ENCODE measurements around the gene KLF15.

Gene KLF15

DNA sequence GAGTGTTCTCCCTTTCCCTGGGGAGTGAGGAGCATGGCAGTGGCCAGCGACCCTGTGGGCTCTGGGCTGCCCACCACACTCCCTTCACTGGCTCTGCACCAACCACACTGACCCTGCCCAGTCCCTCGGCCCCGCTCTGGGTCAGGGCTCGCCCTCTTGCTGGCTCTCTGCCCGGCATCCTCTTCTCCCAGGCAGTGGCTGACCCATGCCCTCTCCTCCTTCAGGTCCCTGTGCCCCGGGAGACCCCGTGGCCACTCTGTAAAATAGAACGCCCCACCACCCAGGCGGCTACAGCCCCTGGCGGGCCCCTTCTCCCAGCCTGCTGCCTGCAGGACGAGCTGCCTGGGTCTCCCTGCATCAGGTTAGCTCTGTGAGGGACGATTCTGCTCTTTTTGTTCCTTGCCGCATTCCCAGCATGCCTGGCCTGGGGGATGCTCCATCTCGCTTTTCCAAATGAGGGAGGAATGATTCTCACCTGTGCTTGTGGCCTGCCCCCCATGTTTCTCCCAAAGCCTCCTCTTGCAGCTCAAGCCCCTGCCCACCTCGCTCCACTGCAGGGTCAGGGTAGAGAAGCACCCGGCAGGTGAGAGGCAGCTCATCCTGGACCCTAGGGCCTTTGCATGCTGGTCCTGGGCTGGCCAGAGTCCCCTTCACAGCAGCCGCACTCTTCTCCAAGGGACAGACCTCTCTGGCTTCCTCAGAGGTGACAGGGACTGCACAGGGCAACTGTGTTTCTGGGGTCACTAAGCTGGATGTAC, 23.0 kb upstream of the KLF15 start:
- Histone ChIP-seq H3K27me3 (ENCODE audit: control insufficient read depth, insufficient read depth, low read length) (no peaks in the 10 kb centered on the region), H3K4me1 (ENCODE audit: control insufficient read depth, insufficient read depth, low read length) (no peaks in the 10 kb centered on the region), H3K9me3 (ENCODE audit: control insufficient read depth, insufficient read depth, low read length) (no peaks in the 10 kb centered on the region), H3K36me3 (ENCODE audit: control insufficient read depth, insufficient read depth, low read length) (no peaks in the 10 kb centered on the region), H3K9ac (ENCODE audit: low read depth, low read length) (no peak overlapping the region), H3K4me3 (ENCODE audit: low read depth, low read length) (no peak overlapping the region)

DNA sequence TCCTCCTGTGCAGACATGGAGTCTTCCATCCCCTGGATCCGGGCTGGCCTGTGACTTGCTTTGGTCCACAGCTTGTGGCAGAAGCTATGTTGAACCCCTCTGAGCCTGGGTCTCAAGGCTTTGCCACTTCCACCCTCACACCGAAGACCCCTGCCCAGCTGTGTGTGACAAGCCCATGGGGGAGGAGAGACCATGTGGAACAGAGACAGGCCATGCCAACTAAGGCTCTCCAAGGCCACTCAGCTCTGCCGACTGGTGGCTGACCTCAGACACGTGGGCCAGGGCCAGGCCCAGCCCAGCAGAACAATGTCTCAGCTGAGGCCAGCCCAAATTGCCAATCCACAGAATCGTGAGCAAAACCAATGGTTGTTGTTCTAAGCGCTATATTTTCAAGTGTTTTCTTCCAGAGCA, 21.1 kb upstream of the KLF15 start:
- no peaks in the 10 kb centered on the region for H3K9me3 ChIP-seq (ENCODE audit: control insufficient read depth, insufficient read depth, low read length)
- no peaks in the 10 kb centered on the region for H3K36me3 ChIP-seq (ENCODE audit: control insufficient read depth, insufficient read depth, low read length)
- no peaks in the 10 kb centered on the region for H3K4me1 ChIP-seq (ENCODE audit: control insufficient read depth, insufficient read depth, low read length)
- H3K4me3 ChIP-seq (ENCODE audit: low read depth, low read length), result no peak overlapping the region
- H3K27me3 ChIP-seq (ENCODE audit: control insufficient read depth, insufficient read depth, low read length), result no peaks in the 10 kb centered on the region
- no peak overlapping the region for H3K9ac ChIP-seq (ENCODE audit: low read depth, low read length)

DNA sequence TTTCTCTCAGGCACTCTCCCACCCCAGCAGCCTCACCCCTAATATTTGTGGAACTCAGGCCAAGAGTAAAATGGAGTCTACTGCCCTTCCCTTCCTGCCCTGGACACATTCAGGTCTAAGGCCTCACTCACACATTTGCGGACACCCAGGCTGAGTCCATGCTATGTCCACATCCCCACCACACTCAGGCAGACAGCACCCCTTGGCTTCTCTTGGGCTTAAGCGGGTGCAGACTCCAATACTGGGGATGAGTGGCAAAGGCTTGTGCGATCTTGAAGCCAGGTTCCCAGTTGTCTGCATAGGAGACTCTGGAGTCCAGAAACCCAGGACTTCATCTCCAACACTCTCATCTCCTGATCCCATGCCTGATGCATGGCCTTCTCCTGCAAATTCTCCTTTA, 20.0 kb upstream of the KLF15 start:
- no peak overlapping the region for H3K9ac ChIP-seq (ENCODE audit: low read depth, low read length)
- no peak overlapping the region for H3K4me3 ChIP-seq (ENCODE audit: low read depth, low read length)
- H3K36me3 ChIP-seq (ENCODE audit: control insufficient read depth, insufficient read depth, low read length), result no peaks in the 10 kb centered on the region
- no peaks in the 10 kb centered on the region for H3K4me1 ChIP-seq (ENCODE audit: control insufficient read depth, insufficient read depth, low read length)
- H3K27me3 ChIP-seq (ENCODE audit: control insufficient read depth, insufficient read depth, low read length), result no peaks in the 10 kb centered on the region
- no peaks in the 10 kb centered on the region for H3K9me3 ChIP-seq (ENCODE audit: control insufficient read depth, insufficient read depth, low read length)

DNA sequence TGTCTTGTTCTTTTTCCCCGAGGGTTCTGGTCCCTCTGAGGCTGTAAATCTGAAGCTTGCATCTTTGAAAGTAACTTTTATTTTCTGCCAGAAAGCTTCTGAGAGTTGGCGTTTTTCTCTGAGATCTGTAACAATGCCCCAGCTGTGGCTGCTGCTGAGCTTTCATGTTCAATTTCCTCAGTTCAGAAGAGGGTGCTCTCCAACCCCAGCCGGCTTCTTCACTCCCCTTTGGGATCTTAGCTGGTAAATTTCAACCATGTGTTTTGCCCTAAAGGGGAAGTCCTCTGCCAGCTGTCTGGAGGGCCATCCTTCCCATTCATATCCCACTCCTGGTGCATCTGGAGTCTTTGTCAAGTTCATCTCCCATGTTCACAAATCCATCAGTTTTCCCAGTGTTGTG, 19.2 kb upstream of the KLF15 start:
- no peak overlapping the region for H3K4me3 ChIP-seq (ENCODE audit: low read depth, low read length)
- H3K27me3 ChIP-seq (ENCODE audit: control insufficient read depth, insufficient read depth, low read length), result no peaks in the 10 kb centered on the region
- no peaks in the 10 kb centered on the region for H3K36me3 ChIP-seq (ENCODE audit: control insufficient read depth, insufficient read depth, low read length)
- H3K4me1 ChIP-seq (ENCODE audit: control insufficient read depth, insufficient read depth, low read length), result no peaks in the 10 kb centered on the region
- no peaks in the 10 kb centered on the region for H3K9me3 ChIP-seq (ENCODE audit: control insufficient read depth, insufficient read depth, low read length)
- H3K9ac ChIP-seq (ENCODE audit: low read depth, low read length), result no peak overlapping the region

DNA sequence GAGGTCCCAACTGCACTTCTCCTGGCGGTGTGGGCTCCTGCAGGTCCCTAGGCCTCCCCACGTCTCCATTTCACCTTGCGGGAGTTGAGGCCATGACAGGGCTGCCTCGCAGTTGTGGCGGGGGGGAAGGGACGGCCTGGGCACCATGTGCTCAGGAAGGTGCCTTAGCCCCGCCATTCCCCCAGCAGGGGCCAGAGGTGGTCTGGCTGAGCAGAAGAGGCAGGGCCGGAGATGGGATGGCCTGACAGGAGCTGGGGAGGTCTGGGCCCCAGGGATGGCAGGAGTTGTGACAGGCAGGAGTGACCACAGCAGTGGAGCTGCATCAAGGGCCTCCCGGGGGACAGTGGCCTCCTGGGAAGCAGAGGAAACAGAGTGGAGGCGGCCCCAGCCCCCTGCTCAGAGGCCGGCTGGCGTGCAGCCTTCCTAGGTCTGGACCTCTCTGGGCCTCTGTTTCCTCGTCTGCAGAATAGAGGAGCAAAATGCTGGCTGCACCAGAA, 18.7 kb upstream of the KLF15 start:
- Histone ChIP-seq H3K9ac (ENCODE audit: low read depth, low read length) (no peak overlapping the region), H3K27me3 (ENCODE audit: control insufficient read depth, insufficient read depth, low read length) (no peaks in the 10 kb centered on the region), H3K36me3 (ENCODE audit: control insufficient read depth, insufficient read depth, low read length) (no peaks in the 10 kb centered on the region), H3K4me1 (ENCODE audit: control insufficient read depth, insufficient read depth, low read length) (no peaks in the 10 kb centered on the region), H3K4me3 (ENCODE audit: low read depth, low read length) (no peak overlapping the region), H3K9me3 (ENCODE audit: control insufficient read depth, insufficient read depth, low read length) (no peaks in the 10 kb centered on the region)

DNA sequence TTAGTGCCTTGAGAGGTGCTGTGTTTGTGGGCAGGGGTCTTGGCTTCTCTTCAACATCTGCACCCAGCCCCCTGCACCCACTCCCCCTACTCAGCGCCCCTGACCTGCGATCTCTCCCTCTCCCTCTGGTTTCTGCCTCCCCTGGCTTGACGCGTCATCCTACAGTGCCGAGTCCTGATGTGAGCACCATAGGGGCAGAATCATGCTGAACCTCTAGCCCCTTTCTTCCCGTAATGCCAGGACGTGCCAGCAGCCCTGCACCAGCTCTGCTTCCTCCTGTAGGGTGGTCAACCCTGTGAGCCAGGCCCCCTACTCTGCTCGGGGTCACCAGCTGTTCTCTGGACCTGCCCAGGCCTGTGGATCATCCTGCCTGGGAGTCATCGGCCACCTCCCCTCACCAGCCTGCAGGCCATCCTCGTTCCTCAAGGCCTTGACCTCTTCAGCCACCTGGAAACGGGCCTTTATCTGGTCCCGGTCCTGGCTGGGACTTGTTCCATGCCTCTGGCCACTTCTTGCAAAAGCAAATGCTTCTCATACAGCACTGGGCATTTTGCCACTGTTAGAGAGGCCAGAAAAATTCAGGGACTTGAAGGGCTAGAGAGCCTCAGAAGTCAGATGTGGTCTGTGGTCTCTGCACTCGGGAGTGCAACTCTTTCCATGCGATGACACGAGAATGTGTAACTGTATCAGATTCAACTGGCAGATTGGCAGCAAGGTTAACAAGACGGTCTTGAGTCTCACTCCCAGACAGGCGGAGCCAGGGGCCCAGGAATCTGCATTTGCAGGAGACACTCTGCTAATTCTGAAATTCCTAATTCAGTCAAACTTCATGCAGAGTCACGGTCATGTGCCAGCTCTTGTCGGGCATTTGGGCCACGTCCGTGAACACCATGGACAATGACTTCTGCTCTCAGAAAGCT, 16.7 kb upstream of the KLF15 start:
- Histone ChIP-seq H3K27me3 (ENCODE audit: control insufficient read depth, insufficient read depth, low read length) (no peaks in the 10 kb centered on the region), H3K36me3 (ENCODE audit: control insufficient read depth, insufficient read depth, low read length) (no peaks in the 10 kb centered on the region), H3K9ac (ENCODE audit: low read depth, low read length) (no peak overlapping the region), H3K9me3 (ENCODE audit: control insufficient read depth, insufficient read depth, low read length) (no peaks in the 10 kb centered on the region), H3K4me3 (ENCODE audit: low read depth, low read length) (no peak overlapping the region), H3K4me1 (ENCODE audit: control insufficient read depth, insufficient read depth, low read length) (no peaks in the 10 kb centered on the region)

DNA sequence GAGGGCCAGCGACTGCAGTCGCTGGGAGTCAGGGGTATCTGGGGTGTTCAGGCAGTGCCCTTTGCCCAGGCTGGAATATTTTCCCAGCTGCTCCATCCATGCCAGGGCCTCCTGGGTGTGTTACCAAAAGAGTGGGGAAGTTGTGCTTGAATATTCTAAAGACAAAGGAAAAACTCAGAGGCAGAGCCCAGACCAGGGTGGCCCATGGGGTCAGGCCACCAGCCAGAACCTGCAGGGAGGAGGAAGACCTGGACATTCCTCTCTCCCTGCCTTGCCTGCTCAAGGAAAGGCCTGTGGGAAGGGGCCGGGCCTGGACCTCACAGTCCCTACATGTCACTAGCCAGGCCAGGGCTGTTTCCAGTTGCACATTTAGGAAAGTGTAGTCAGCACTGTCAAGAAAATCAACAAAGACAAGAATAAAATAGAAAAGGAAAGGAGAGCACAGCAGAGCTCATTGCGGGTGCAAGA, 16.0 kb upstream of the KLF15 start:
- H3K9me3 ChIP-seq (ENCODE audit: control insufficient read depth, insufficient read depth, low read length), result no peaks in the 10 kb centered on the region
- no peaks in the 10 kb centered on the region for H3K27me3 ChIP-seq (ENCODE audit: control insufficient read depth, insufficient read depth, low read length)
- H3K4me1 ChIP-seq (ENCODE audit: control insufficient read depth, insufficient read depth, low read length), result no peaks in the 10 kb centered on the region
- H3K36me3 ChIP-seq (ENCODE audit: control insufficient read depth, insufficient read depth, low read length), result no peaks in the 10 kb centered on the region
- no peak overlapping the region for H3K9ac ChIP-seq (ENCODE audit: low read depth, low read length)
- no peak overlapping the region for H3K4me3 ChIP-seq (ENCODE audit: low read depth, low read length)

DNA sequence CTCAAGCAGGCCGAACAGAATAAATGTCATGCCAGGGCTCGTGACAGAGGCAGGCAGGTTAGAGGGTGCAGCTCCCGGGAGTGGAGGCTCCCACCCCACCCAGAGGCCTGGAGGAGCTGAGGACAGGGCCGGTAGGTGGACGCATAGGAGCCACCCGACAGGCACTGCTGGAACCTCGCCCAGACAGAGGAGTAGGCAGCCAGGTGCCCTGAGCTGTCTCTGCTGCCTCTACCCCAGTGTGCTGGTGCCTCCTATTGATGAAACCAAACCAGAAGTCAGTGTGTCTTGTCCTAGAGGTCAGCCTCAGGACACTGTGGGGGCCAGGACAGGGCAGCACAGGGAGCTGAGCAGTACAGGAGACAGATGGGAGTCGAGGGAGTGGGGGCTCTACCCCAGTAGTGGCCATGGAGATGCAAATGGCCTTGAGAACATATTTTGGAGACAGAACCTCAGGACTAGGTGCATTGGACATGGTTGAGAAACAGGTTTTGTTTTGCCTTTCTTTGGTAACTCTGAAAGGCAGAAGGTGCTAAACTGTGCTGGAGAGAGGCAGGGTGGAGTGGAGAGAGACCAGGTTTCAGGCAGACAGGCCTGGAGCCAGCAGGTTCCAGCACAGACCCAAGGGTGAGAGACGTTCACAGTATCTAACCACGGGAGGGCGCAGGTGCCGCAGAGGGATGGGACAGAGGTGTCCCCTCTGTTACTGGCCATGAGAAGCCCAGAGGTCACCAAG, 15.4 kb upstream of the KLF15 start:
- Histone ChIP-seq H3K9me3 (ENCODE audit: control insufficient read depth, insufficient read depth, low read length) (no peaks in the 10 kb centered on the region), H3K36me3 (ENCODE audit: control insufficient read depth, insufficient read depth, low read length) (no peaks in the 10 kb centered on the region), H3K27me3 (ENCODE audit: control insufficient read depth, insufficient read depth, low read length) (no peaks in the 10 kb centered on the region), H3K4me3 (ENCODE audit: low read depth, low read length) (no peak overlapping the region), H3K4me1 (ENCODE audit: control insufficient read depth, insufficient read depth, low read length) (no peaks in the 10 kb centered on the region), H3K9ac (ENCODE audit: low read depth, low read length) (no peak overlapping the region)

DNA sequence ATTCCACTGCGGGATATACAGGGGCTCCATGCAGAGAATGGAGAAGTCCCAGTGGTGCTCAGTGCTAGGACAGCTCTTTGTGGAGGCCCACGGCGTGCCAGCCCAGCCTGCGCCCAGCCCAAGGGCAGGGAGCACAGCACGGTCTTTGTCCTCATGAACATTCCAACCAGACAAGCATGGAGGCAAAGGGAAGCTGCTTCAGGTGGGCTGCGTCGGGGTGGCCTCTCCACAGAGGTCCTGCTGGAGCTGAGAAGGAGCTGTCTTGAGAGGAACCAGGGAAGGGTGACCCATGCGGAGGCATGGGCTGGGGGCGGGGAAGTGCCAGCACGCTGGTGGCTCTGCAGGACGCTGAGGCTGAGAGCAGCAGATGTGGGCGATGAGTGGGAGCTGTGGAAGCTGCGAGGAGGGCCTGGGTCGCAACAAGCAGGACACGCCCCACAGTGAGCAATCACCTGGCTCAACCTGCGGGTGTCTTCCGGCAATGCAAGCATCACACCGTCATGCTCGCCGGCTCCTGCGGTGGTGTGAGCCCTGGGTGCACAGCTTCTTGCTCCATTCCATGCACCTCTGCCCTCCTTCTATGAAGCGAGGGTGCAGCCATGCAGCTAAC, 14.0 kb upstream of the KLF15 start:
- no peaks in the 10 kb centered on the region for H3K36me3 ChIP-seq (ENCODE audit: control insufficient read depth, insufficient read depth, low read length)
- no peaks in the 10 kb centered on the region for H3K4me1 ChIP-seq (ENCODE audit: control insufficient read depth, insufficient read depth, low read length)
- no peak overlapping the region for H3K4me3 ChIP-seq (ENCODE audit: low read depth, low read length)
- H3K9me3 ChIP-seq (ENCODE audit: control insufficient read depth, insufficient read depth, low read length), result no peaks in the 10 kb centered on the region
- H3K9ac ChIP-seq (ENCODE audit: low read depth, low read length), result no peak overlapping the region
- H3K27me3 ChIP-seq (ENCODE audit: control insufficient read depth, insufficient read depth, low read length), result no peaks in the 10 kb centered on the region

DNA sequence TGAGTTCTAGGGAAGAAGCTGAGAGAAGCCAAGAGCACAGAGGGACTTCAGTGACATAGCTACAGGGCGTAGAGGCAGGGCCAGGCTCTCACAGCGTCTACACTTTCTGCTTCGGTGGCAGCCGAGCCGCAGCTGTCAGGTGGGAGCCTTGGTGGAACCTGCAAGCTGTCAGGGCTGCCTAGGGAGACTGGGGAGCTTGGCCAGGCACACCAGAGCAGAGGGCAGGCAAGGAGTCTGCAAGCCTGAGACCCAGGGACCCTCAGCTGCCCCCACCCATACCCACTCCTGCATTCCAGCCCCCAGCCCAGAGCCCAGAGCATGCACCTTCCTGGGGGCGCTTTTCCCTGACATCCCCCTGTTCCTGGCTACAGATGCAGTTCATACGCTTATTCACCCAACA, 13.4 kb upstream of the KLF15 start:
- Histone ChIP-seq H3K9me3 (ENCODE audit: control insufficient read depth, insufficient read depth, low read length) (no peaks in the 10 kb centered on the region), H3K4me3 (ENCODE audit: low read depth, low read length) (no peak overlapping the region), H3K9ac (ENCODE audit: low read depth, low read length) (no peak overlapping the region), H3K36me3 (ENCODE audit: control insufficient read depth, insufficient read depth, low read length) (no peaks in the 10 kb centered on the region), H3K27me3 (ENCODE audit: control insufficient read depth, insufficient read depth, low read length) (no peaks in the 10 kb centered on the region), H3K4me1 (ENCODE audit: control insufficient read depth, insufficient read depth, low read length) (no peaks in the 10 kb centered on the region)

DNA sequence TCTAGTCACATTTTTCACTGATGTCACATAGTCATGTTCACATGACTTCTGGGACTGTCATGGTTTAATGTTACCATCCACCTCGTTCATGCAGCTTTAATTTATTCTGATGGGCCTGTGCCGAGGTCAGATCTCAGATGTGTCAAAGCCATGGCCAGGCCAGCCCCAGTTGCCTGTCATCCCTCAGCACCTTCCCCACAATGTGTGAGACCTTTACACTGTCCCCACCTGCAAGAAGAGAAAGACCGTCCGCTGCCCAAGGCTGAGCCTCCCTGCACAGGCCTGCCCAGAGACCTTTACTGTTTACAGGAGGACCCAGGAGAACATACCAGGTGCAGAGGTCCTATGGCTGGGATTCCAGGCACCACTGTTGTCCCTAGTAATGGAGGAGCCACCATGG, 12.8 kb upstream of the KLF15 start:
- no peaks in the 10 kb centered on the region for H3K9me3 ChIP-seq (ENCODE audit: control insufficient read depth, insufficient read depth, low read length)
- no peaks in the 10 kb centered on the region for H3K36me3 ChIP-seq (ENCODE audit: control insufficient read depth, insufficient read depth, low read length)
- no peaks in the 10 kb centered on the region for H3K27me3 ChIP-seq (ENCODE audit: control insufficient read depth, insufficient read depth, low read length)
- H3K4me3 ChIP-seq (ENCODE audit: low read depth, low read length), result no peak overlapping the region
- no peaks in the 10 kb centered on the region for H3K4me1 ChIP-seq (ENCODE audit: control insufficient read depth, insufficient read depth, low read length)
- H3K9ac ChIP-seq (ENCODE audit: low read depth, low read length), result no peak overlapping the region
